GM19397 (cell line): ENCODE data around the gene PTTG1IP.
A peak's percentile ranks its signal among the peaks of the same experiment; 100 is the strongest.
"Not testable (repeated sequence)": the region's sequence is repeated elsewhere in the genome, so short reads cannot be mapped to it uniquely, and the experiment has no call there.

ENCODE experiments used
- ATAC-seq: cut with Tn5 transposase; IDR thresholded peaks from one replicate; pipeline ENCODE4 v1.9.1; 2021; ENCODE audit warnings: mild to moderate bottlenecking, moderate library complexity; ENCODE audit not compliant: unreplicated experiment

Gene PTTG1IP

GRCh38 chr21:44846224-44846484, 27.3 kb downstream of the PTTG1IP start:
- no peak for ATAC-seq

- peak; percentile 54 for ATAC-seq
Observed at GRCh38 chr21:44845418-44846223, 27.9 kb downstream of the PTTG1IP start.

GRCh38 chr21:44844256-44844655, 29.2 kb downstream of the PTTG1IP start:
- no peak for ATAC-seq

- no peak for ATAC-seq
Observed at GRCh38 chr21:44842721-44843445, 30.6 kb downstream of the PTTG1IP start.

- ATAC-seq = no peak
Observed at GRCh38 chr21:44842087-44842486, 31.4 kb downstream of the PTTG1IP start.

GRCh38 chr21:44840771-44841170, 32.7 kb downstream of the PTTG1IP start:
- no peak for ATAC-seq

- ATAC-seq = no peak
Observed at GRCh38 chr21:44838951-44839350, 34.5 kb downstream of the PTTG1IP start.

GRCh38 chr21:44838039-44838895, 35.2 kb downstream of the PTTG1IP start:
- no peak for ATAC-seq

- no peak for ATAC-seq
Observed at GRCh38 chr21:44837537-44837936, 36.0 kb downstream of the PTTG1IP start.

GRCh38 chr21:44836666-44837471, 36.6 kb downstream of the PTTG1IP start:
- no peak for ATAC-seq

- ATAC-seq = no peak
Observed at GRCh38 chr21:44836349-44836665, 37.2 kb downstream of the PTTG1IP start.

GRCh38 chr21:44835647-44835973, 37.9 kb downstream of the PTTG1IP start:
- no peak for ATAC-seq

- no peak for ATAC-seq
Observed at GRCh38 chr21:44834951-44835646, 38.4 kb downstream of the PTTG1IP start.

- no peak for ATAC-seq
Observed at GRCh38 chr21:44834231-44834950, 39.1 kb downstream of the PTTG1IP start.

GRCh38 chr21:44833663-44834062, 39.8 kb downstream of the PTTG1IP start:
- ATAC-seq = no peak

GRCh38 chr21:44832516-44833255, 40.8 kb downstream of the PTTG1IP start:
- ATAC-seq = not testable (repeated sequence)

GRCh38 chr21:44831227-44831860, 42.1 kb downstream of the PTTG1IP start:
- ATAC-seq = no peak

GRCh38 chr21:44829507-44830092, 43.9 kb downstream of the PTTG1IP start:
- no peak for ATAC-seq
